HCT116 (cell line): ENCODE measurements around the gene ACOXL.

Experiments
- ATF3 ChIP-seq: IDR thresholded peaks from 2 replicates; pipeline ENCODE4 v1.6.1; 2012
- CBX3 ChIP-seq: IDR thresholded peaks from 2 replicates; pipeline ENCODE4 v1.6.1; 2012; ENCODE audit warnings: low read depth
- CTCF ChIP-seq, 3 experiments: fragments of 200-600 bp in 1 of 3; sonication (generic) in 1 of 3; IDR thresholded peaks in 2 of 3; conservative IDR thresholded peaks in 1 of 3; 2 replicates each; pipeline ENCODE4 v1.5.1; 2012 to 2017; ENCODE audit warnings: low read depth in 2 of 3, low read length in 2 of 3, antibody characterized with exemption in 1 of 3, borderline replicate concordance in 1 of 3, control low read depth in 1 of 3, mild to moderate bottlenecking in 1 of 3, mixed read lengths in 1 of 3, mixed run types in 1 of 3, moderate library complexity in 1 of 3; ENCODE audit not compliant: insufficient read depth in 1 of 3
- EZH2 ChIP-seq: fragments of 200-600 bp; sonication (generic); IDR thresholded peaks from 2 replicates; pipeline ENCODE4 v1.6.1; 2017; ENCODE audit warnings: antibody characterized with exemption, mixed run types
- EZH2phosphoT487 ChIP-seq: fragments of 200-600 bp; IDR thresholded peaks from 2 replicates; pipeline ENCODE4 v1.6.1; 2018; ENCODE audit warnings: antibody characterized with exemption, borderline replicate concordance
- JUND ChIP-seq: IDR thresholded peaks from 2 replicates; pipeline ENCODE4 v1.6.1; 2012
- MAX ChIP-seq: IDR thresholded peaks from 2 replicates; pipeline ENCODE4 v1.6.1; 2012
- POLR2A ChIP-seq: IDR thresholded peaks from 2 replicates; pipeline ENCODE4 v1.7.0; 2011; ENCODE audit warnings: borderline replicate concordance; ENCODE audit not compliant: insufficient read depth, insufficient read length; ENCODE audit errors: extremely low read depth
- POLR2AphosphoS5 ChIP-seq: IDR thresholded peaks from 2 replicates; pipeline ENCODE4 v1.6.1; 2011; ENCODE audit warnings: mild to moderate bottlenecking, low read depth, low read length, moderate library complexity
- REST ChIP-seq: IDR thresholded peaks from 2 replicates; pipeline ENCODE4 v1.6.1; 2012; ENCODE audit warnings: low read depth
- SIN3A ChIP-seq: IDR thresholded peaks from 2 replicates; pipeline ENCODE4 v1.6.1; 2012; ENCODE audit warnings: low read depth
- TCF7L2 ChIP-seq: IDR thresholded peaks from 2 replicates; pipeline ENCODE4 v1.7.0; 2011; ENCODE audit warnings: borderline replicate concordance, inconsistent platforms; ENCODE audit not compliant: insufficient read depth, insufficient read length; ENCODE audit errors: extremely low read depth
- ZBTB33 ChIP-seq: IDR thresholded peaks from 2 replicates; pipeline ENCODE4 v1.6.1; 2011; ENCODE audit warnings: mild to moderate bottlenecking, low read length, moderate library complexity; ENCODE audit not compliant: insufficient replicate concordance; ENCODE audit errors: extremely low read depth
- ZNF274 ChIP-seq: fragments of 200-500 bp; sonication (Bioruptor generic); IDR thresholded peaks from 2 replicates; pipeline ENCODE4 v1.6.1; 2014; ENCODE audit warnings: mild to moderate bottlenecking, low read depth, low read length, inconsistent platforms

GRCh38 chr2:110969696-110970095 is 237.3 kb downstream of the ACOXL start:
- TF ChIP-seq CTCF (IDR thresholded peaks at IDR 0.05 in 2 of 3, conservative IDR thresholded peaks at IDR 0.05 in 1 of 3; ENCODE audit: borderline replicate concordance in 1 of 3, insufficient read depth in 1 of 3, low read depth in 2 of 3, low read length in 2 of 3), result no peak
- TF ChIP-seq ZBTB33, result no peak
- TF ChIP-seq POLR2A, result no peak
- TF ChIP-seq REST, result no peak
- TF ChIP-seq CBX3, result no peak
- TF ChIP-seq ATF3, result no peak
- no peak for TF ChIP-seq EZH2
- TF ChIP-seq EZH2phosphoT487, result no peak
- no peak for TF ChIP-seq JUND
- no peak for TF ChIP-seq ZNF274
- no peak for TF ChIP-seq TCF7L2
- no peak for TF ChIP-seq MAX
- no peak for TF ChIP-seq POLR2AphosphoS5
- no peak for TF ChIP-seq SIN3A
